Liver (tissue), 9 donors: ENCODE data around the gene IRAK1BP1. TPM values are rescaled to one million over a fixed set of nuclear protein-coding genes. Genes with fewer than 3 reads are reported as not detected.

Experiments
- DNase-seq: peaks from one replicate; pipeline ENCODE4 v3.0.0-alpha.2; 2017; ENCODE audit warnings: low spot score
- H3K27ac ChIP-seq, 2 donors: one replicate each; pipeline ENCODE4 v1.7.0; 2013; ENCODE audit warnings: inconsistent platforms in 2 of 2, low read length in 2 of 2, control low read depth in 1 of 2, low read depth in 1 of 2, mild to moderate bottlenecking in 1 of 2
- H3K27me3 ChIP-seq, 4 donors: one replicate each; pipeline versions ENCODE4 v1.6.1 to v1.7.0; 2013; ENCODE audit warnings: low read length in 3 of 4, inconsistent platforms in 1 of 4, mild to moderate bottlenecking in 1 of 4, moderate library complexity in 1 of 4; ENCODE audit not compliant: control insufficient read depth in 4 of 4, insufficient read depth in 4 of 4
- H3K36me3 ChIP-seq, 4 donors: one replicate each; pipeline versions ENCODE4 v1.6.1 to v1.7.0; 2013; ENCODE audit warnings: low read length in 3 of 4, mild to moderate bottlenecking in 3 of 4, low read depth in 1 of 4, moderate library complexity in 1 of 4; ENCODE audit not compliant: control insufficient read depth in 4 of 4, insufficient read depth in 3 of 4
- H3K4me1 ChIP-seq, 4 donors: one replicate each; pipeline versions ENCODE4 v1.6.1 to v1.7.0; 2013; ENCODE audit warnings: low read length in 3 of 4, mild to moderate bottlenecking in 3 of 4, moderate library complexity in 1 of 4; ENCODE audit not compliant: control insufficient read depth in 4 of 4, insufficient read depth in 4 of 4
- H3K4me3 ChIP-seq, 3 donors: one replicate each; pipeline versions ENCODE4 v1.6.1 to v1.7.0; 2013; ENCODE audit warnings: low read length in 3 of 3, control low read depth in 1 of 3, low read depth in 1 of 3, mild to moderate bottlenecking in 1 of 3
- H3K9ac ChIP-seq, 2 donors: one replicate each; pipeline ENCODE4 v1.7.0; 2013; ENCODE audit warnings: low read length in 2 of 2, mild to moderate bottlenecking in 2 of 2, moderate library complexity in 2 of 2, control low read depth in 1 of 2, low read depth in 1 of 2
- H3K9me3 ChIP-seq, 4 donors: one replicate each; pipeline versions ENCODE4 v1.6.1 to v1.7.0; 2013; ENCODE audit warnings: low read length in 3 of 4; ENCODE audit not compliant: control insufficient read depth in 4 of 4
- FOXA1 ChIP-seq: IDR thresholded peaks from 2 replicates; pipeline ENCODE4 v1.6.1; 2016; ENCODE audit warnings: antibody characterized with exemption
- FOXA2 ChIP-seq: IDR thresholded peaks from 2 replicates; pipeline ENCODE4 v1.6.1; 2016; ENCODE audit warnings: antibody characterized with exemption
- GABPA ChIP-seq, 2 donors: IDR thresholded peaks in 1 of 2; conservative IDR thresholded peaks in 1 of 2; 2 replicates each; pipeline ENCODE4 v1.6.1; 2016; ENCODE audit warnings: antibody characterized with exemption in 2 of 2, mild to moderate bottlenecking in 1 of 2, moderate library complexity in 1 of 2
- HNF4A ChIP-seq, 2 donors: conservative IDR thresholded peaks; 2 replicates each; pipeline ENCODE4 v1.6.1; 2016; ENCODE audit warnings: antibody characterized with exemption in 2 of 2, mild to moderate bottlenecking in 2 of 2
- HNF4G ChIP-seq: IDR thresholded peaks from 2 replicates; pipeline ENCODE4 v1.6.1; 2016; ENCODE audit warnings: antibody characterized with exemption
- JUND ChIP-seq, 2 donors: IDR thresholded peaks; 2 replicates each; pipeline ENCODE4 v1.6.1; 2016; ENCODE audit warnings: antibody characterized with exemption in 2 of 2
- NR2F2 ChIP-seq: IDR thresholded peaks from 2 replicates; pipeline ENCODE4 v1.6.1; 2016; ENCODE audit warnings: antibody characterized with exemption
- RAD21 ChIP-seq, 2 donors: IDR thresholded peaks; 2 replicates each; pipeline ENCODE4 v1.6.1; 2016; ENCODE audit warnings: antibody characterized with exemption in 2 of 2, mild to moderate bottlenecking in 2 of 2
- SP1 ChIP-seq: IDR thresholded peaks from 2 replicates; pipeline ENCODE4 v1.6.1; 2018; ENCODE audit warnings: antibody characterized with exemption, mild to moderate bottlenecking
- TAF1 ChIP-seq: conservative IDR thresholded peaks from 2 replicates; pipeline ENCODE4 v1.6.1; 2016; ENCODE audit warnings: antibody characterized with exemption, mild to moderate bottlenecking
- YY1 ChIP-seq: IDR thresholded peaks from 2 replicates; pipeline ENCODE4 v1.6.1; 2016; ENCODE audit warnings: antibody characterized with exemption, mild to moderate bottlenecking
- WGBS: extraction: QIAGEN DNeasy Blood & Tissue Kit; methylation state at CpG from one replicate; pipeline ENCODE4 v1.1.7; 2013; 5-methylcytosine and 5-hydroxymethylcytosine counted together
- polyA plus RNA-seq, 2 donors: library from polyadenylated mRNA; stranded (reverse) in 1 of 2; unstranded in 1 of 2; fragments of 200-250 nt in 1 of 2; fragments of >200 nt in 1 of 2; fragmentation: Nextera tagmentation in 1 of 2; extraction: Ambion mirVana in 1 of 2; gene quantifications; one replicate each; pipeline versions ENCODE4 v1.2.1 to v1.2.3, GENCODE V29; 2013 to 2015
- total RNA-seq, 2 donors: library from RNA; depleted of rRNA; stranded (reverse); fragments of >200 nt; gene quantifications; one replicate each; pipeline ENCODE4 v1.2.3, GENCODE V29; 2014
- TF ChIP-seq, protein P1 (sequence below): IDR thresholded peaks from 2 replicates; pipeline ENCODE4 v1.6.1; 2016; ENCODE audit warnings: antibody characterized with exemption
- TF ChIP-seq, protein P2 (sequence below): IDR thresholded peaks from 2 replicates; pipeline ENCODE4 v1.6.1; 2016; ENCODE audit warnings: antibody characterized with exemption
- TF ChIP-seq, protein P3 (sequence below): IDR thresholded peaks from 2 replicates; pipeline ENCODE4 v1.6.1; 2016; ENCODE audit warnings: antibody characterized with exemption
- TF ChIP-seq, protein P4 (sequence below): IDR thresholded peaks from 2 replicates; pipeline ENCODE4 v1.6.1; 2016; ENCODE audit warnings: antibody characterized with exemption, mild to moderate bottlenecking
- donor health status: healthy.
- donor health status: healthy.
- donor health status: healthy.
- donor health status: healthy.
- donor health status: healthy.

The IRAK1BP1 gene
- total and polyA plus RNA-seq, 4 donors, result 0.46 to 2.2 (median 0.77) TPM

DNA sequence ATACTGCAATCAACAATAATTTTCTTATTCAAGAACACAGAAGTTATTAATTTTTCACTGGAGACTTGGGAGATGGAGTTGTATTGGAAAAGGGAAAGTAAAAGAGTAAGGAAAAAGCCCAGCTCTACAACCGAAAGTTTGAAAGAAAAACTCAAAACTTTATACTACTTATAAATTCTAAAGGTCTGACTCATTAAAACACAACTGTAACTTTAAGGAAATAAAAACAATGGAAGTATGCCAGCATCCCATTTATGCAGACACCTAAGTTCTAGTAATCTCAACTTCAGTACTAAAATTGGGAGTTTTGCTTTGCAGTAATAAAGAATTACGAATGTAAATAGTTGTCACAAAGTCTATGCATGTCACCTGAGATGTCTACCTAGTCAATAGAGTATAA lies 80.6 kb downstream of the IRAK1BP1 start:
- Histone ChIP-seq H3K27ac (no peak overlapping the region), H3K27me3 (no peaks in the 10 kb centered on the region), H3K36me3 (peaks cover 1 to 67% (median 66%) of the 10 kb centered on the region in 4 donors), H3K9me3 (peaks cover 4 to 19% (median 5%) of the 10 kb centered on the region in 4 donors), H3K4me3 (no peak overlapping the region), H3K9ac (no peak overlapping the region), H3K4me1 (no peaks in the 10 kb centered on the region)
- no peak for TF ChIP-seq NR2F2
- TF ChIP-seq RAD21 (IDR thresholded peaks at IDR 0.05), result no peak
- TF ChIP-seq, protein P1, sequence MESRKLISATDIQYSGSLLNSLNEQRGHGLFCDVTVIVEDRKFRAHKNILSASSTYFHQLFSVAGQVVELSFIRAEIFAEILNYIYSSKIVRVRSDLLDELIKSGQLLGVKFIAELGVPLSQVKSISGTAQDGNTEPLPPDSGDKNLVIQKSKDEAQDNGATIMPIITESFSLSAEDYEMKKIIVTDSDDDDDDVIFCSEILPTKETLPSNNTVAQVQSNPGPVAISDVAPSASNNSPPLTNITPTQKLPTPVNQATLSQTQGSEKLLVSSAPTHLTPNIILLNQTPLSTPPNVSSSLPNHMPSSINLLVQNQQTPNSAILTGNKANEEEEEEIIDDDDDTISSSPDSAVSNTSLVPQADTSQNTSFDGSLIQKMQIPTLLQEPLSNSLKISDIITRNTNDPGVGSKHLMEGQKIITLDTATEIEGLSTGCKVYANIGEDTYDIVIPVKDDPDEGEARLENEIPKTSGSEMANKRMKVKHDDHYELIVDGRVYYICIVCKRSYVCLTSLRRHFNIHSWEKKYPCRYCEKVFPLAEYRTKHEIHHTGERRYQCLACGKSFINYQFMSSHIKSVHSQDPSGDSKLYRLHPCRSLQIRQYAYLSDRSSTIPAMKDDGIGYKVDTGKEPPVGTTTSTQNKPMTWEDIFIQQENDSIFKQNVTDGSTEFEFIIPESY, result no peak
- no peak for TF ChIP-seq TAF1
- TF ChIP-seq, protein P2, sequence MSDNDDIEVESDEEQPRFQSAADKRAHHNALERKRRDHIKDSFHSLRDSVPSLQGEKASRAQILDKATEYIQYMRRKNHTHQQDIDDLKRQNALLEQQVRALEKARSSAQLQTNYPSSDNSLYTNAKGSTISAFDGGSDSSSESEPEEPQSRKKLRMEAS, result no peak
- TF ChIP-seq, protein P3, sequence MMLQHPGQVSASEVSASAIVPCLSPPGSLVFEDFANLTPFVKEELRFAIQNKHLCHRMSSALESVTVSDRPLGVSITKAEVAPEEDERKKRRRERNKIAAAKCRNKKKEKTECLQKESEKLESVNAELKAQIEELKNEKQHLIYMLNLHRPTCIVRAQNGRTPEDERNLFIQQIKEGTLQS, result no peak
- no peak for TF ChIP-seq SP1
- TF ChIP-seq HNF4G, result no peak
- no peak for TF ChIP-seq FOXA1
- no peak for TF ChIP-seq YY1
- WGBS, result 93% methylated on average over 2 of the region's 2 CpGs
- DNase-seq, result no peak

DNA sequence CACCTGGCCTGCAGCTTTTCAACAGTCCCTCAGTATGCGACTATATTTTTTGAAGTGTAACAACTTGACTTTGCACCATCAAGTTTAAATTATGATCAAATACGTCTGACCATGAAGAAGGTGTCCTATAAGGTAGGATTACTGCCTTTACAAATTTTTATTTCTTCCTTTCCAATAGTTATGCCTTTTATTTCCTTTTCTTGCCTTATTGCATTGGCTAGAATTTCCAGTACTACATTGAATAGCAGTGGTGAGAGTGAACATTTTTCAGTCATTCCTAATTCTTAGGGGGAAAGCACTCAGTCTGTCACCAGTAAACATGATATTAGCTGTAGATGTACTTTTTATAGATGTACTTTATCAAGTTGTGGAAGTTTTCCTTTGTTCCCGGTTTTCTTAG lies 81.4 kb downstream of the IRAK1BP1 start:
- no peak for TF ChIP-seq JUND (IDR thresholded peaks at IDR 0.05)
- TF ChIP-seq, protein P3, result no peak
- no peak for TF ChIP-seq RAD21 (IDR thresholded peaks at IDR 0.05)
- no peak for TF ChIP-seq GABPA (IDR thresholded peaks at IDR 0.05 in 1 of 2, conservative IDR thresholded peaks at IDR 0.05 in 1 of 2)
- no peak for TF ChIP-seq TAF1
- peaks cover 2 to 74% (median 72%) of the 10 kb centered on the region in 4 donors for H3K36me3 ChIP-seq
- H3K4me3 ChIP-seq, result no peak overlapping the region
- H3K9me3 ChIP-seq, result peaks cover 4 to 19% (median 5%) of the 10 kb centered on the region in 4 donors
- DNase-seq, result no peak
- H3K4me1 ChIP-seq, result no peaks in the 10 kb centered on the region
- WGBS, result 98% methylated on average over 3 of the region's 3 CpGs
- H3K27me3 ChIP-seq, result no peaks in the 10 kb centered on the region
- H3K9ac ChIP-seq, result no peak overlapping the region
- no peak overlapping the region for H3K27ac ChIP-seq

DNA sequence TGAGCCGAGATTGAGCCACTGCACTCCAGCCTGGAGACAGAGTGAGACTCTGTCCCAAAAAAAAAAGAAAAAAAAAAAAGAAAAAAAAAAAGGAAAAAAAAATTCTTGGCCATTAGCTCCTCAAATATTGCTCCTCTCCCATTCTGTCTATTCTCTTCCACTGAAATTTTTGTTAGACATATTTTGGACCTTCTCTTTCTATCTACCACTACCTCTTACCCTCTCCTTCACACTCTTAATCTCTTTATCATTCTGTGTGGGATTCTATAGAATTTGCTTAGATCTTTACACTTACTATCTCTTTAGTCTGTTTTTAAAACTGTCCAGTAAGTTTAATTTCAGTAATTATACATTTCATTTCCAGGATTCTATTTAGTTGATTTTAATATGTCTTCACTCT lies 85.0 kb downstream of the IRAK1BP1 start:
- H3K27ac ChIP-seq, result no peak overlapping the region
- DNase-seq, result no peak
- WGBS, result 92% methylated on average over 1 of the region's 1 CpG
- H3K27me3 ChIP-seq, result no peaks in the 10 kb centered on the region
- H3K9me3 ChIP-seq, result peaks cover 4 to 19% (median 5%) of the 10 kb centered on the region in 4 donors
- peaks cover 5 to 75% (median 63%) of the 10 kb centered on the region in 4 donors for H3K36me3 ChIP-seq
- H3K9ac ChIP-seq, result no peak overlapping the region
- H3K4me3 ChIP-seq, result no peak overlapping the region
- no peaks in the 10 kb centered on the region for H3K4me1 ChIP-seq
- TF ChIP-seq TAF1 (no peak), JUND (IDR thresholded peaks at IDR 0.05) (no peak), NR2F2 (no peak), HNF4G (no peak), RAD21 (IDR thresholded peaks at IDR 0.05) (no peak), FOXA2 (no peak), GABPA (IDR thresholded peaks at IDR 0.05 in 1 of 2, conservative IDR thresholded peaks at IDR 0.05 in 1 of 2) (no peak), HNF4A (conservative IDR thresholded peaks at IDR 0.05) (no peak), YY1 (no peak), SP1 (no peak)
- TF ChIP-seq, protein P3, result no peak
- TF ChIP-seq, protein P2, result no peak
- TF ChIP-seq, protein P4, sequence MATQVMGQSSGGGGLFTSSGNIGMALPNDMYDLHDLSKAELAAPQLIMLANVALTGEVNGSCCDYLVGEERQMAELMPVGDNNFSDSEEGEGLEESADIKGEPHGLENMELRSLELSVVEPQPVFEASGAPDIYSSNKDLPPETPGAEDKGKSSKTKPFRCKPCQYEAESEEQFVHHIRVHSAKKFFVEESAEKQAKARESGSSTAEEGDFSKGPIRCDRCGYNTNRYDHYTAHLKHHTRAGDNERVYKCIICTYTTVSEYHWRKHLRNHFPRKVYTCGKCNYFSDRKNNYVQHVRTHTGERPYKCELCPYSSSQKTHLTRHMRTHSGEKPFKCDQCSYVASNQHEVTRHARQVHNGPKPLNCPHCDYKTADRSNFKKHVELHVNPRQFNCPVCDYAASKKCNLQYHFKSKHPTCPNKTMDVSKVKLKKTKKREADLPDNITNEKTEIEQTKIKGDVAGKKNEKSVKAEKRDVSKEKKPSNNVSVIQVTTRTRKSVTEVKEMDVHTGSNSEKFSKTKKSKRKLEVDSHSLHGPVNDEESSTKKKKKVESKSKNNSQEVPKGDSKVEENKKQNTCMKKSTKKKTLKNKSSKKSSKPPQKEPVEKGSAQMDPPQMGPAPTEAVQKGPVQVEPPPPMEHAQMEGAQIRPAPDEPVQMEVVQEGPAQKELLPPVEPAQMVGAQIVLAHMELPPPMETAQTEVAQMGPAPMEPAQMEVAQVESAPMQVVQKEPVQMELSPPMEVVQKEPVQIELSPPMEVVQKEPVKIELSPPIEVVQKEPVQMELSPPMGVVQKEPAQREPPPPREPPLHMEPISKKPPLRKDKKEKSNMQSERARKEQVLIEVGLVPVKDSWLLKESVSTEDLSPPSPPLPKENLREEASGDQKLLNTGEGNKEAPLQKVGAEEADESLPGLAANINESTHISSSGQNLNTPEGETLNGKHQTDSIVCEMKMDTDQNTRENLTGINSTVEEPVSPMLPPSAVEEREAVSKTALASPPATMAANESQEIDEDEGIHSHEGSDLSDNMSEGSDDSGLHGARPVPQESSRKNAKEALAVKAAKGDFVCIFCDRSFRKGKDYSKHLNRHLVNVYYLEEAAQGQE, result no peak
- TF ChIP-seq, protein P1, result no peak
